NCI-H2081 (cell line): ENCODE data around the gene ADAM8.
"Not testable (repeated sequence)": the region's sequence is repeated elsewhere in the genome, so short reads cannot be mapped to it uniquely, and the experiment has no call there.

Experiments used
- DNase-seq, 2 experiments: peaks; one replicate each; lab custom pipeline; 2025; lab: John Stamatoyannopoulos, UW

The ADAM8 gene

GRCh38 chr10:133276435-133277201 is at the start of gene ADAM8:
ADAM8 (minus strand) TSS chr10:133276868; CDS start chr10:133276817, 51 bp downstream.
- DNase-seq: no peak

GRCh38 chr10:133326223-133326551 is 49.5 kb upstream of the ADAM8 start:
- no peak for DNase-seq

- DNase-seq: no peak
Observed at GRCh38 chr10:133325440-133326222, 49.0 kb upstream of the ADAM8 start.

GRCh38 chr10:133324857-133325260 is 48.2 kb upstream of the ADAM8 start:
- no peak for DNase-seq

DNA sequence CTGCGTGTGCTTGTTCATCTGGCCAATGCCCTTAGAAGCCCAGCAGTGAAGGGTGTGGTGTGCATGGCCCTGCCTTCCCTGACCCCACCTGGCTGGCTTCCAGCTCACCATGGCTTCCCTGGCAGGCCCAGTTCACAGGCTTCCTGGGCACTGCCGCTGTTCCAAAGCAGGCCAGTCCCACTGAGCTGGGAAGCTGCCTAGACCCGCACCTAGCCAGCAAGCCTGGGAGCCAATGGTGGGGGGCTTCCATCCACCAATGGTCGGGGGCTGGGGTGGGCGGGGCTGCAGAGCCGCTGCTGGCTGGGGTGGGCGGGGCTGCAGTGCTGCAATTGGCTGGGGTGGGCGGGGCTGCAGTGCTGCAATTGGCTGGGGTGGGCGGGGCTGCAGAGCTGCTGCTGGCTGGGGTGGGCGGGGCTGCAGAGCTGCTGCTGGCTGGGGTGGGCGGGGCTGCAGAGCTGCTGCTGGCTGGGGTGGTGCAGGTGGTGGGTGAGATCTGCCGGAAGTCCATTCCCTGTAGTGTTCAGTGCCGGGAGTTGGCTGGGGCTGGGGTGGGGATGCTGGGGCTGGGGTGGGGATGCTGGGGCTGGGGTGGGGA is 47.6 kb upstream of the ADAM8 start:
- peak in 1 of 2 experiments; percentile 13 for DNase-seq

- not testable (repeated sequence) for DNase-seq
Observed at GRCh38 chr10:133322064-133322709, 45.5 kb upstream of the ADAM8 start.

GRCh38 chr10:133320852-133321422 is 44.3 kb upstream of the ADAM8 start:
- DNase-seq: not testable (repeated sequence)

- DNase-seq: peak; percentile 28 to 41
Observed at GRCh38 chr10:133318494-133319127, 41.9 kb upstream of the ADAM8 start.

- DNase-seq: no peak
Observed at GRCh38 chr10:133316732-133317131, 40.1 kb upstream of the ADAM8 start.

GRCh38 chr10:133316266-133316665 is 39.6 kb upstream of the ADAM8 start:
- no peak for DNase-seq

- no peak for DNase-seq
Observed at GRCh38 chr10:133315847-133316246, 39.2 kb upstream of the ADAM8 start.

DNA sequence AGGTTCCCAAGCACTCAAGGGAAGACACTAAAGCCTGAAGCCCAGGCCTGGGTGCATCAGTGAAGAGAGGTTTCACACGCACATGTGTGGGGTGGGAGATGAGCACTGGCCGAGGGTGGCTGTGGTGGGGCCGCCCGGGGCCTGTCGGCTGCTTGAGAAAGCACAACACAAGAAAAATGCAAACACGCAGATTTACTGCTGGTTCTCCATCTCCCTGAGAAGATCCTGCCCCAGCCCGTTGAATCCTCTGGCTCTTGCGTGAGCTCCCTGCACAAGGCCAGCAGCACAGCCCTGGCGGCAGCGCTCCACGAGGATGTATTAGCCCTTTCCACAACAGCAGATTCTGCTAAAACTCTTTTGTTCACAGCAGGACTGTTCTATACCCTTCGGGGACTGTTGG is 38.2 kb upstream of the ADAM8 start:
- no peak for DNase-seq

DNA sequence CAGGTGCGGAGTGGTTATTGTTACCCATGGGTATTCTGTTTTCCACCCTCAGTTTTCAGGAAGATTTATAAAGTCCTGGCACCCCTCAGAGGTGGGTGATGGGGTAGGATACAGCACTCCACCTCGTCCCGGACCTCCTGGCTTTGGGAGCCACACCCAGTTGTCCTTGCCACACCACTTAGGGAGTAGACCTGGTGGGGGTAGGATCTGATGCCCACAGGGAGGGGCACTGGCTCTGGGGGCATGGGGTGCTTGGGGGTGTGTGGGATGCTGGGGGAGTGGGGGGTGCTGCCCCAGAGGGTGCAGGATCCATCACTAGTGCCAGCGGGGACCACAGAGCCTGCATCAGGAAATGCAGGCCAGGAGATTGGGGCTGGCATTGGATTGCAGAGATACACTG is 36.5 kb upstream of the ADAM8 start:
- DNase-seq: no peak

GRCh38 chr10:133312769-133313145 is 36.1 kb upstream of the ADAM8 start:
- no peak for DNase-seq

DNA sequence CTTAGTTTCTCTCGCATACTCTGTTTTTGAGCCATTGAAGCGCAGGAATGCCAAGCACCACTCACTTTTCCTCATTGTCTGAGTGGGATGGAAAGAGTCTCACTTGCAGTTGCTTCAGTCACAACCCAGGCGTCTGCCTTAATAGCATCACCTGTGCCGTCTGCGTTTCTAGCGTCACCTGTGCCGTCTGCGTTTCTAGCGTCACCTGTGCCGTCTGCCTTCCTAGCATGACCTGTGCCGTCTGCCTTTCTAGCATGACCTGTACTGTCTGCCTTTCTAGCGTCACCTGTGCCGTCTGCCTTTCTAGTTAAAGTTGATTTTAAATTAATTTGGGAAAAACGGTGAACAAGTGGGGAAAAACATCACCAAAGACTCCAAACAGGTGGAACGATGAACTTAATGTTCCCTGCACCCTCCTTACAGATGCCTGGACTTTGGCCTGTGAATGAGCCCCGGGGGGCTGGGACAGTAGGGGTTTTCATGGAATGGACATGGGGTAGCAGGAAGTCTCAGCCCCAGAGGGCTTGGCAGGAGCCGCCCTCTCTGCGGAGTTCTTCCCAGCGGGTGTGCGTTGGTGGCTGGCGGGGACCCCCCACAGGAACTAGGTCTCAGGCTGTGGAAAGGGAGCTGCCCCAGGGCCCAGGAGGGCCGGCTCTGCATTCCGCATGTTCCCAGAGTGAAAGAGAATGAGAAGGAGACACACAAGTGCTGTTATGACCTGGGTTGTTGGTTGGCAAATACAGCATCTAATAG is 35.5 kb upstream of the ADAM8 start:
- DNase-seq: no peak

DNA sequence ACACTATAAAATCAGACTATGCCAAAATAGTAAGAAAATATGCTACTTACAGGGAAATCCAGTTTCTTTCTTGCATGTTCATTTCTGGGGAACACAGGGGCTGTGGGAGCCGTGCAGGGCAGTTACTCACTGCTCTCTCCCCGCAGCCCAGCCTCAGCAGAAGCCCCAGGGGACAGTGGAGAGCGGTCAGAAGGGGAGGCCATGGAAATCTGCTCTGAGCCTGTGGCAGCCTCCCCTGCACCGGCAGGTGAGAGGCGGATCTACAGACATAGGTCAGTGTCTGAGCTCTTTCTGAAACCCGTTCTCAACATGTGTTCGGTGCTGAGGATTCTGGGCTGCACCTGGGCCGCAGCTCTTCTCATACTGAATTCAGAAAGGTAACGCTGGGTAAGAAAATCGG is 34.9 kb upstream of the ADAM8 start:
- DNase-seq: no peak

GRCh38 chr10:133310789-133311188 is 34.1 kb upstream of the ADAM8 start:
- no peak for DNase-seq

DNA sequence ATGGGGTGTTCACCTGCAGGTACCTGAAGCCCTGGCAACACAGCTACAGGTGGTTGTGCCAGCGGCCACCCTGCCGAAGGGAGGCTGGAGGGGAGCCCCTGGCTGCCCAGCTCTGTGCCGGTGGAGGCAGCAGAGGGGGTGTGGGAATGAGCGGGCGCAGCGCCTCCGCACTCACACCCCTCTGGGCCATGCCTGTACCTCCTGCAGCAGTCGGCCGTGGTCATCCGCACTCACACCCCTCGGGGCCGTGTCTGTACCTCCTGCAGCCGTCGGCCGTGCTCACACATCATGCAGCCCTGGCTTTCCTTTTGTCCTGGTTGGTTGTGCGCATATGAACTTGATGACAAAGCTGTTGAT is 33.7 kb upstream of the ADAM8 start:
- DNase-seq: no peak

- peak; percentile 72 to 79 for DNase-seq
Observed at GRCh38 chr10:133309720-133310398, 33.2 kb upstream of the ADAM8 start.

- peak; percentile 78 to 83 for DNase-seq
Observed at GRCh38 chr10:133309100-133309719, 32.5 kb upstream of the ADAM8 start.
